ENCODE measurements around the gene MAP2K3.
"Not testable (repeated sequence)": the region's sequence is repeated elsewhere in the genome, so short reads cannot be mapped to it uniquely, and the experiment has no call there.

Gene MAP2K3

DNA sequence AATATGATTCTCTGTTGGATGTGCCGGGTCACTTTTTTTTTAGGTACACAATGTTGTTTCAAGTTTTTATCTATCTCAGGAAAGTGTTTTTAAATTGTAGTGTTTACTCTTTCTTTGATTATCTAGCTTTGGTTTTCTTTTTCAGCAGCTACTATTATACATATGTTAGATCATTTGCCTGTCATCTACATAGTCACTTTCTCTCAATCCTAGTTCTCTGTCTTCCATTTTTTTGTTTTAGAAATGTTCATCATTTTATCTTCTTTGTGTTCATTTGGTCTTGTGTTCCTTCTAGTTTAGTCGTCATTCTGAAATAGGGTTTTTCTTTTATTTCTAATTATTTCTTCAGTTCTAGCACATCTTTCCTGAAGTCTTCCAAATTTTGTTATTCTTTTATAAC is 44.3 kb downstream of the MAP2K3 start:
- not testable (repeated sequence) for H3K27ac ChIP-seq; H2AFZ ChIP-seq; H3K9ac ChIP-seq; H3K36me3 ChIP-seq (ENCODE audit: control insufficient read depth, insufficient read depth, low read length); H3K27me3 ChIP-seq (ENCODE audit: control insufficient read depth, insufficient read depth, low read length); H3K4me1 ChIP-seq; H3K4me3 ChIP-seq (ENCODE audit: low read depth, low read length); H3K79me2 ChIP-seq; H3K4me2 ChIP-seq (ENCODE audit: low read length); H3K9me3 ChIP-seq (ENCODE audit: control insufficient read depth, low read length)

DNA sequence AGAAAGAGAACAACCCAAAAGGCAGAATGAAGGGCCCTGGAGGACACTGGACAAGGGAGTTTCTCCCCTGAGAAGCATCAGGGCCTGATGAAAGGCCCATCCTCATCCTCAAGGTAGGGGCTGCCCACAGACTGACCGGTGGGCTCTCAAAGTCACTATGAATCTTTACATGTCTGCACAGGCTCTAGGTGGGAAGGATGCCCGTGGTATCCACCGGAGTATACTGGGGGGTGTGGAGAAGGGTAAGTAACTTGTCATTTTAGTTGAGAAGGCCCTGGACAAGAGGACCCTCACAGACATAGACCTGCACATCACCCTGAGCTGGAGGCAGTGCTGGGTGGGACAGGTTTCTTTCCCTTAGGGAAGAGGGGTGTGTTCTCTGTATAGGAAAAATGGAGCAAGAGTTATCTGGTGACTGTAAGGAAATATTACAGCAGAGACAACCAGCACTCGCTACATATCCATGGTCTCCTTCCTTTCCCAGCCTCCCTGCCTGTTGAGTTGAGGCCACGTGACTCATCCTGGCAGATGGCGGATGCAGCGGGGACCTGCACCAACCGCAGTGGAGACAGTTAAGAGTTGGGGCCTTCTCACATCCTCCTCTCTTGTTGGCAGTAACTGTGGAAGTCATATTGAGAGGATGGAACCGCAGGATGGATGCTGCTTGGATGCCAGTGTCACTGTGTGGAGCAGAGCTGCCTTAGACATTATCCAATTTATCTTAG is 46.1 kb downstream of the MAP2K3 start:
- no peak overlapping the region for H3K4me3 ChIP-seq (ENCODE audit: low read depth, low read length)
- no peaks in the 10 kb centered on the region for H3K4me1 ChIP-seq
- TF ChIP-seq, protein P1, sequence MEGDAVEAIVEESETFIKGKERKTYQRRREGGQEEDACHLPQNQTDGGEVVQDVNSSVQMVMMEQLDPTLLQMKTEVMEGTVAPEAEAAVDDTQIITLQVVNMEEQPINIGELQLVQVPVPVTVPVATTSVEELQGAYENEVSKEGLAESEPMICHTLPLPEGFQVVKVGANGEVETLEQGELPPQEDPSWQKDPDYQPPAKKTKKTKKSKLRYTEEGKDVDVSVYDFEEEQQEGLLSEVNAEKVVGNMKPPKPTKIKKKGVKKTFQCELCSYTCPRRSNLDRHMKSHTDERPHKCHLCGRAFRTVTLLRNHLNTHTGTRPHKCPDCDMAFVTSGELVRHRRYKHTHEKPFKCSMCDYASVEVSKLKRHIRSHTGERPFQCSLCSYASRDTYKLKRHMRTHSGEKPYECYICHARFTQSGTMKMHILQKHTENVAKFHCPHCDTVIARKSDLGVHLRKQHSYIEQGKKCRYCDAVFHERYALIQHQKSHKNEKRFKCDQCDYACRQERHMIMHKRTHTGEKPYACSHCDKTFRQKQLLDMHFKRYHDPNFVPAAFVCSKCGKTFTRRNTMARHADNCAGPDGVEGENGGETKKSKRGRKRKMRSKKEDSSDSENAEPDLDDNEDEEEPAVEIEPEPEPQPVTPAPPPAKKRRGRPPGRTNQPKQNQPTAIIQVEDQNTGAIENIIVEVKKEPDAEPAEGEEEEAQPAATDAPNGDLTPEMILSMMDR (IDR thresholded peaks at IDR 0.05): no peak
- H3K27me3 ChIP-seq (ENCODE audit: control insufficient read depth, insufficient read depth, low read length): no peaks in the 10 kb centered on the region
- H2AFZ ChIP-seq: no peak overlapping the region
- H3K4me2 ChIP-seq (ENCODE audit: low read length): no peak overlapping the region
- H3K79me2 ChIP-seq: no peaks in the 10 kb centered on the region
- no peak overlapping the region for H3K9ac ChIP-seq
- no peaks in the 10 kb centered on the region for H3K36me3 ChIP-seq (ENCODE audit: control insufficient read depth, insufficient read depth, low read length)
- H3K9me3 ChIP-seq (ENCODE audit: control insufficient read depth, low read length): no peaks in the 10 kb centered on the region
- no peak overlapping the region for H3K27ac ChIP-seq

DNA sequence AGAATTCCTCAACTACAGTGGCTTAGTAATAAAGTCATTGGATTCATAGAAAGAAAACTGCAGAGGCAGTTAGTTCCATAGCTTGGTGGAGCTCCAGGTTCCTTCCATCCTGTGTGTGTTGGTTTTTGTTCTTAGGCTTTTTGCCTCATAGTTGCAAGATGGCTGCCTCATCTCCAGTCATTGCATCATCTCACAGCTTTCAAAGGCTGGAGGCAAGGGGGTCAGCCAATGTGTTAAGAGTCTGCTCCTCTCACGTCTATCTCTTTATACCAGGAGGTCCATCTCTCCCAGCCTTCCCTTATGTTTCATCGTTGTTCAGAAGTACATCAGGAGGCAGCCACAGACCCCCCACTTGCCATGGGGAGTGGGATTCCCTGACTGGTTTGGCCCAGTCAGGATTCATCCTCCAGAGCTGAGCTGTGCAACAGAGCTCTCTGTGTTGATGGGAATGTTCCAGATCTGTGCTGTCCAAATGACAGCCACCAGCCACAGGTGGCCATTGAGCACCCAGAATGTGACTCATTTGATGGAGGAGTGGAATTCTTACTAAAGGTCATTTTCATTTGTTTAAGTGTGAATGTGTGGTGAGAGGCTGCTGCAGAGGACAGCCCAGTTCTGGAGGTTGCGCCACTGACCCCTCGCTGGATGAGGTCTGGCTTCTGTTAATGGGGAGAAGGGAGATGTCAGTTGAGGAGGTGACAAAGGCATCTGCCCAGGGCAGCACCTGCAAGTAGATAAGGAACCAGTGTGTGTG is 52.2 kb downstream of the MAP2K3 start:
- not testable (repeated sequence) for H3K27me3 ChIP-seq (ENCODE audit: control insufficient read depth, insufficient read depth, low read length); H3K9me3 ChIP-seq (ENCODE audit: control insufficient read depth, low read length); H3K9ac ChIP-seq; H2AFZ ChIP-seq; H3K79me2 ChIP-seq; H3K4me1 ChIP-seq; H3K36me3 ChIP-seq (ENCODE audit: control insufficient read depth, insufficient read depth, low read length); H3K4me3 ChIP-seq (ENCODE audit: low read depth, low read length); H3K4me2 ChIP-seq (ENCODE audit: low read length); H3K27ac ChIP-seq

DNA sequence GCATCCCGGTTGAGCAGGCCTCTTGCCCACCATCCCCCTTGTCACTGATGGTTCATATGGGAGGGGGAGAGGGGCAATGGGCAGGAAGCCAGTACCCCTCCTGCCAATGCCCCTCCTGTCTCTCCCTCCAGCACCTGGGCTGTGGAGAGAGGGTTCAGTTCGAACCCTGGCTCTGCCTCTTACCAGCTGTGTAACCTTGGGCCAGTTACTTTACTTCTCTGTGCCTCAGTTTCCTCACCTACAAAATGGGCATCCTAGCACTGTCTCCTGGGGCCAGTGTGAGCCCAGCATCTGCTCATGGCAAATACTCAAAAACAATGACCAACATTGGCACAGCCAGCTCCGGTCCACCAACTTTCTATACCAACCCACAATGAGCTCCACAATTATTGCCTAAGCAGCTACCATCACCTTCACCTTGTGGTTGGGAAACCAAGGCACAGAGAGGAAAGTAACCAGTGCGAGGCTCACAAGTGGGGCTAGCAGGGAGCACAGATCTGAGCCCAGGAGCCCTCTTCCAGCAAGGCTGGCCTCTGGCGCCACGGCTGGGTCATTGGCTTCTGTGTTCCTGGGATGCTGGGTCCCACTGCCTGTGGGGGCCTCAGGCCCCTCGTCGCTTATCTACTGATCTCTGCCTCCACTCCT is 53.6 kb downstream of the MAP2K3 start:
- not testable (repeated sequence) for H3K9ac ChIP-seq; H3K79me2 ChIP-seq; H3K36me3 ChIP-seq (ENCODE audit: control insufficient read depth, insufficient read depth, low read length); H3K4me3 ChIP-seq (ENCODE audit: low read depth, low read length); H3K9me3 ChIP-seq (ENCODE audit: control insufficient read depth, low read length); H3K4me2 ChIP-seq (ENCODE audit: low read length); H3K4me1 ChIP-seq; H3K27me3 ChIP-seq (ENCODE audit: control insufficient read depth, insufficient read depth, low read length); H3K27ac ChIP-seq; H2AFZ ChIP-seq

DNA sequence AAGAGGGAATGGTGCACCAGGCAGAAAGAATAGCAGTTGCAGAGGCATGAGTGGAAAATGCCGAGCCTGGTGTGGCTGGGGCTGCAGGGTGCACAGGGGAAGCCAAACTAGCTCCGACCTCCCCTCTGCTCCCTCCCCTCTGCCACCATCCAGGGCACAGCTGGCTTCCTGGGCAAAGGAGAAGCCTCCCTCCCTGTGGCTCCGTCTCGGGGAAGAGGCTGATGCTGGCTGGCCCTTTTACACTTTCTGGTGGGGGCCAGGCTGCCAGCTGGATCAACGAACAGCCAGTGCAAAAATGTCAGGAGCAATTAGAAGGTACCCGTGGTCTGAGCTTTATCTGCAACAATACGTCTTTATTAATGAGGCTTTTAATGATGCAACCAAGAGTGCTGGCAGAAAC is 54.5 kb downstream of the MAP2K3 start:
- no peaks in the 10 kb centered on the region for H3K79me2 ChIP-seq
- TF ChIP-seq, protein P1 (IDR thresholded peaks at IDR 0.05): no peak
- no peaks in the 10 kb centered on the region for H3K9me3 ChIP-seq (ENCODE audit: control insufficient read depth, low read length)
- H3K4me2 ChIP-seq (ENCODE audit: low read length): no peak overlapping the region
- no peak overlapping the region for H3K4me3 ChIP-seq (ENCODE audit: low read depth, low read length)
- no peaks in the 10 kb centered on the region for H3K27me3 ChIP-seq (ENCODE audit: control insufficient read depth, insufficient read depth, low read length)
- no peak overlapping the region for H3K9ac ChIP-seq
- H3K4me1 ChIP-seq: no peaks in the 10 kb centered on the region
- no peak overlapping the region for H3K27ac ChIP-seq
- H2AFZ ChIP-seq: no peak overlapping the region
- H3K36me3 ChIP-seq (ENCODE audit: control insufficient read depth, insufficient read depth, low read length): no peaks in the 10 kb centered on the region

DNA sequence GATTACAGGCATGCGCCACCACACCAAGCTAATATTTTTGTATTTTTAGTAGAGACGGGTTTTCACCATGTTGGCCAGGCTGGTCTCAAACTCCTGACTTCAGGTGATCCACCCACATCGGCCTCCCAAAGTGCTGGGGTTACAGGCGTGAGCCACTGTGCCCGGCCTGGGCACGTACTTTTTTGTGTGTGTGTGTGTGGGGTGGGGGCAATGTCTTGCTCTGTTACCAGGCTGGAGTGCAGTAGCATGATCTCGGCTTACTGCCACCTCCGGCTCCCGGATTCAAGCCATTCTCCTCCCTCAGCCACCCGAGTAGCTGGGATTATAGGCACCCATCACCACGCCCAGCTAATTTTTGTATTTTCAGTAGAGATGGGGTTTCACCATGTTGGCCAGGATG is 55.1 kb downstream of the MAP2K3 start:
- not testable (repeated sequence) for H3K4me1 ChIP-seq; H3K9ac ChIP-seq; H3K36me3 ChIP-seq (ENCODE audit: control insufficient read depth, insufficient read depth, low read length); H3K27ac ChIP-seq; H3K4me3 ChIP-seq (ENCODE audit: low read depth, low read length); H3K79me2 ChIP-seq; H3K9me3 ChIP-seq (ENCODE audit: control insufficient read depth, low read length); H2AFZ ChIP-seq; H3K4me2 ChIP-seq (ENCODE audit: low read length); H3K27me3 ChIP-seq (ENCODE audit: control insufficient read depth, insufficient read depth, low read length)

DNA sequence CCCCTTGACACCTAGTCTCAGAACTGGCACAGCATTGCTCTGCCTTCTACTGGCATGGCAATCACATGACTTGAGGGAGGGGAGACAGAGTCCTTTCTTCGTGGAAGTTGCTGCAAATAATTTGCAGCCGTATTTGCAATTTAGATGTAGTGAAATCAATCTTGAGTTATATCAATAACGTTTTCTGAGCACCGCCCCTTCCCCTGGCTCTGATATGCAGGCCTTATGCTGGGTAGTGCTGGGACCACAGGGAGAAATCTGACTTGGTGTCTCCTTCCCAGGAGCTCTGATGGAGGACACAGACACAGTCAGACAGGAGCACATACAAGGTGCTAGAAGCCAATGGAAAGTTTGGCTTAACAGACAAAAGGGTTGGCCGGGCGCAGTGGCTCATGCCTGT is 55.9 kb downstream of the MAP2K3 start:
- not testable (repeated sequence) for H2AFZ ChIP-seq; H3K4me3 ChIP-seq (ENCODE audit: low read depth, low read length); H3K4me1 ChIP-seq; H3K9ac ChIP-seq; H3K79me2 ChIP-seq; H3K36me3 ChIP-seq (ENCODE audit: control insufficient read depth, insufficient read depth, low read length); H3K9me3 ChIP-seq (ENCODE audit: control insufficient read depth, low read length); H3K27me3 ChIP-seq (ENCODE audit: control insufficient read depth, insufficient read depth, low read length); H3K4me2 ChIP-seq (ENCODE audit: low read length); H3K27ac ChIP-seq

DNA sequence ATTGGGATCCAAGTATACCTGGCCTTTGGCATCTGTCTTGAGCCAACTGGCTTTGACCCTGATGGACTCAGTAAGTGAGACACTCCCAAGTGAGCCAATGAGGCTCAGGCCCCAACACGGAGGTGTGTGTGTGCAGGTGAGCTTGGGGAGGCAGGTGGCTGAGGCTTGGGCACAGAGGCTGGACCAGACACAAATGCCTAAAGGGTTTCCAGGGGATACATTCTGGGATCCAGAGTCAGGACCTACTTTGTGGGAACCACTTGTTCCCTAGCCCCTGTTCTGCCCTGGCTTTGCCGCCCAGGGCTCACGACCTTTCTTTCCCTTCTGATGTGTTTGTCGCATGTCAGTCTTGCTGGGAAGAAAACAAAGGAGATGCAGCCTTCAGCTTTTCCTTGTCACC is 56.8 kb downstream of the MAP2K3 start:
- not testable (repeated sequence) for H3K4me3 ChIP-seq (ENCODE audit: low read depth, low read length); H2AFZ ChIP-seq; H3K36me3 ChIP-seq (ENCODE audit: control insufficient read depth, insufficient read depth, low read length); H3K27me3 ChIP-seq (ENCODE audit: control insufficient read depth, insufficient read depth, low read length); H3K79me2 ChIP-seq; H3K4me1 ChIP-seq; H3K27ac ChIP-seq; H3K9ac ChIP-seq; H3K9me3 ChIP-seq (ENCODE audit: control insufficient read depth, low read length); H3K4me2 ChIP-seq (ENCODE audit: low read length)

DNA sequence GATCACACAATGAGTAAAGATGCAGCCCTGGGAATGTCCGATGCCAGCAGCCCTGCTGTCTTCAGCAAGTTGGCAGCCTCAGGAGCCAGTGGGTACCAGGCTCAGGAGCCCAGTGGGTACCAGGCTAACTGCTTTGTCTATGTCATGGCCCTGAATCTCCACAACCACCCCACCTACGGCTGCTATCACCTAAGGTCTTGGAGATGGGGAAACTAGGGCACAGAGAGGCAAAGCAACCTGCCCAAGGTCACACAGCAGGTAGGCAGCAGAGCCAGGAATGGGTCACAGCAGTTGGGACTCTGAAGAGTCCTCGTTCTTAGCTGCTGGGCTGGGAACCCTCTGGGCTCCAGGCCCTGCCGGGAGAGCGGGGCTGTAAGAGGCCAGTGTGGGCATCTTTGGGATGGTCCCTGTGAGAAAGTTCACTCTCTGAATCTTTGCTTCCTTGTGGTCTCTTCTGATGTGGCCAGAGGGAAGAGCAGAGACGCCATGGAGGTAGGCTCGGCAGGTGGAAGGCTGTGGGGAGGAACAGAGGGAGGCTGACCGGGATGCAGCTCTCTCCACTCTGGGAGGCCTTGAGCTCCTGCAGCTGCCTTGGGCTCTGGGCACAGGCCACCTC is 57.5 kb downstream of the MAP2K3 start:
- not testable (repeated sequence) for H3K9me3 ChIP-seq (ENCODE audit: control insufficient read depth, low read length); H3K9ac ChIP-seq; H3K36me3 ChIP-seq (ENCODE audit: control insufficient read depth, insufficient read depth, low read length); H3K4me1 ChIP-seq; H3K4me2 ChIP-seq (ENCODE audit: low read length); H3K27me3 ChIP-seq (ENCODE audit: control insufficient read depth, insufficient read depth, low read length); H3K4me3 ChIP-seq (ENCODE audit: low read depth, low read length); H3K27ac ChIP-seq; H3K79me2 ChIP-seq; H2AFZ ChIP-seq
